Activated B cell treated with CpG ODN at 0.5 μM for 24 hours (primary cell): ENCODE data around the gene ZMYND8. TPM values are rescaled to one million over a fixed set of nuclear protein-coding genes. Genes with fewer than 3 reads are reported as not detected.

Source experiments
- ATAC-seq: fragments of 200-7000 bp; cut with Tn5 transposase; one replicate; pipeline ENCODE4 v1.10.0; 2021; ENCODE audit warnings: low read depth, mild to moderate bottlenecking, moderate library complexity
- CTCF ChIA-PET: fragments of 350-600 bp; sonication (Branson Sonifier 250); formaldehyde crosslinking; loops from one replicate; lab custom pipeline; 2021; ENCODE audit warnings: antibody characterized with exemption; lab: Charles Lee
- POLR2A ChIA-PET: fragments of 350-600 bp; sonication (Branson Sonifier 250); formaldehyde crosslinking; loops from one replicate; lab custom pipeline; 2021; ENCODE audit warnings: antibody characterized with exemption; lab: Charles Lee
- DNase-seq: peaks from one replicate; pipeline ENCODE4 v3.0.0; 2022
- H3K27ac Mint-ChIP-seq: one replicate; pipeline ENCODE4 v1.8.0; 2020; ENCODE audit warnings: mixed read lengths
- H3K27me3 Mint-ChIP-seq: one replicate; pipeline ENCODE4 v1.8.0; 2021; ENCODE audit warnings: mixed read lengths
- H3K36me3 Mint-ChIP-seq: one replicate; pipeline ENCODE4 v1.8.0; 2021; ENCODE audit warnings: low read depth, mixed read lengths
- H3K4me1 Mint-ChIP-seq: one replicate; pipeline ENCODE4 v1.8.0; 2021; ENCODE audit warnings: mixed read lengths
- H3K4me3 Mint-ChIP-seq: one replicate; pipeline ENCODE4 v1.8.0; 2020; ENCODE audit warnings: mild to moderate bottlenecking, mixed read lengths
- H3K9me3 Mint-ChIP-seq: one replicate; pipeline ENCODE4 v1.8.0; 2020; ENCODE audit warnings: mixed read lengths
- CTCF ChIP-seq: fragments of 200-600 bp; IDR thresholded peaks from one replicate; pipeline ENCODE4 v1.8.0; 2022; ENCODE audit warnings: antibody characterized with exemption, mild to moderate bottlenecking
- intact Hi-C: fragments of 100-400 bp; cut with micrococcal nuclease; formaldehyde crosslinking; loops from one replicate; pipeline ENCODE4 v1.15.1; 2024
- total RNA-seq: library from RNA; stranded (reverse); gene quantifications from 2 replicates; pipeline ENCODE4 v1.2.3, GENCODE V29; 2022

The ZMYND8 gene
- total RNA-seq, 1 donor from 2014 or later, result 42.6 TPM

DNA sequence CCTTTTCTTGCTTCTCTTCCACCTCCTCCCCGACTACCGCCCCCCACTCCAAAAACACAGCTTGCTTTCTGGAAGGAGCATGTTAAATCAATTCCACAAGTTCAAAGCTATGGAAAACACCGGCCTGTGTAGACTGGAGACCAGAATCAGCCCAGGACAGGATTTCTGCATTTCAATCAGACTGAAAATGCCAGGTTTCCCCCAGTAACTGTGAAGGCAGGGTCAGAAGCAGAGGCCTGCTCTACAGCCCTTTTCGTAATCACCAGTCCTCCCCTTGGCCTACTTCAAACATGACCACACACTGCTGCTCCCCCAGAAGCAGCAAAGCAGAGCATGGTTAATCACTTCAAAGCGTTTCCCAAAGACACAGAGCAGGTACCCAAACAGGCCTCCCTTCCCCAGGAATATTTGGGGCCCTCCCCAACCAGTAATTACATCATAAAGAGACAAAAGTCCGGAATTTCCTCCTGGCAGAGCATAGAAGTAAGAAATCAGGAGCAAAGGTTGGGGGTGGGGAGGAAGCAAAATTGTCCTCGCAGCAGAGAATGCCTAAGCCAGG is 38.4 kb downstream of the ZMYND8 start:
- peak overlapping the region; percentile 50 for H3K4me3 Mint-ChIP-seq
- POLR2A ChIA-PET, result interaction anchor here (1.4 to 2.4 kb wide), 2 partner anchors 35 to 38 kb away, joined by 3 to 7 read pairs; partner anchors contain the start of gene ZMYND8

GRCh38 chr20:47317127-47317895 is 39.2 kb downstream of the ZMYND8 start:
- peak overlapping the region; percentile 50 for H3K4me3 Mint-ChIP-seq
- peaks cover 15% of the 10 kb centered on the region for H3K36me3 Mint-ChIP-seq
- ATAC-seq (peak; percentile 70), DNase-seq (peak; percentile 18)
- no peak for TF ChIP-seq CTCF
- H3K9me3 Mint-ChIP-seq, result no peaks in the 10 kb centered on the region
- H3K27ac Mint-ChIP-seq, result peak overlapping the region; percentile 84
- POLR2A ChIA-PET, result interaction anchor here (0.7 to 2.4 kb wide), 5 partner anchors 9 to 312 kb away, joined by 3 to 7 read pairs (median 4); partner anchors contain the start of gene ZMYND8
- H3K4me1 Mint-ChIP-seq, result peaks cover 63% of the 10 kb centered on the region
- intact Hi-C loops, result no loop called here
- no peaks in the 10 kb centered on the region for H3K27me3 Mint-ChIP-seq
- CTCF ChIA-PET, result interaction anchor here (5.3 kb wide), 1 partner anchor 66 kb away, joined by 27 read pairs; no protein-coding TSS in a partner anchor

More for the DNA sequence above, 38.4 kb downstream of the ZMYND8 start:
- ATAC-seq (no peak), DNase-seq (no peak)
- no peak for TF ChIP-seq CTCF
- Mint-ChIP-seq H3K9me3 (no peaks in the 10 kb centered on the region), H3K36me3 (peaks cover 12% of the 10 kb centered on the region), H3K27me3 (no peaks in the 10 kb centered on the region), H3K4me1 (peaks cover 60% of the 10 kb centered on the region), H3K27ac (peak overlapping the region; percentile 84)
- intact Hi-C loops, result no loop called here
- CTCF ChIA-PET, result interaction anchor here (5.3 kb wide), 1 partner anchor 65 kb away, joined by 27 read pairs; no protein-coding TSS in a partner anchor

DNA sequence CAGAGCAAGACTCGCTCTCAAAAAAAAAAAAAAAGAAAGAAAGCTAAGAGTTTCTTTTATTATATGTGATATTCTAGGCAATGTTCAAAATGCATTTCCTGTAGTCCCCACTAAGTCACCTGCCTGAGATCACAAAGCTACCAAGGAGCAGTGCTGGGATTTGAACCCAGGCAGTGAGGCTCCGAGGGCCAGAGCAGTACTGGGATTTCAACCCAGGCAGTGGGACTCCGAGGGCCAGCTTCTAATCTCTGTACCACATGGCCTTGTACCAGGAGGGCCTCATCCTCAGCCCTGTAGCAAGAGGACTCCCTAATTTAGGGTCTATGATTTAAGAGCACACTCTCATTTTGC is 39.7 kb downstream of the ZMYND8 start:
- Mint-ChIP-seq H3K27ac (peak overlapping the region; percentile 84), H3K9me3 (no peaks in the 10 kb centered on the region), H3K27me3 (no peaks in the 10 kb centered on the region), H3K4me1 (peaks cover 63% of the 10 kb centered on the region), H3K36me3 (peaks cover 20% of the 10 kb centered on the region), H3K4me3 (no peak overlapping the region)
- ChIA-PET CTCF (interaction anchor here (5.3 kb wide), 1 partner anchor 67 kb away, joined by 27 read pairs; no protein-coding TSS in a partner anchor), POLR2A (interaction anchor here (0.7 to 2.4 kb wide), 4 partner anchors 10 to 312 kb away, joined by 3 to 7 read pairs (median 4); partner anchors contain the start of gene ZMYND8)
- TF ChIP-seq CTCF, result no peak
- intact Hi-C loops, result no loop called here
- ATAC-seq, result no peak
- no peak for DNase-seq

DNA sequence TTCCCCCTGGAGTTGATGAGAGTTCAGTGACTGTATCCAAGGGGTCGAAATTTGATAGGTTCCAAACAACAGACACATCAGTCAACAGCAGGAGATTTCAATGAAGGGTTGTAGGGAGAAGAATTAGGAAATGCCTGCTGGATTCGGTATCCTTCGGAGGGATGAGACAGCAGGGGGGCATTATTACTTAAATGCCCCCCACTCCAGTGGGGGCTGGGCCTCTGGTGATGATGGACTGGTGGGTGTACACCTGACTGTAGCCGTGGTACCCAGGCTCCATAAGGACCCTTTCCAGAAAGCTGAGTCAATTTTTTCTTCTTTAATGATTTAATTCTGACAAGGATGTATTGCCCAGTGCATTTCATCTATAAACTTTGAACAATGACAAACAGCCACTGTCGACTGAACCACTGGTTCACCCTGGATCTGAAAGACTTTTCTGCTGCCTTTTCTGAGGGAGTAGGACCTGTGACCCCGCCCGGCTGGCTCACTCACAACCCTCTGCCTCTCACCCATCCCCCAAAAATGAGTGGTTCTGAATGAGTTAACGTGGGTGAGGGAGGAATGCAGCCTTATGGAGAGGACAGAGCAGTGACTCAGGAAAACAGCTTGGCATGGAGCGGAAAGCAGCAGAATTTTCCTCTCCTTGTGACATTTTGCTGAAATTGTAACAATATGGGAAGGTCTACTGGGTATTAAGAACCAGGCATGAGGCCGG is 41.0 kb downstream of the ZMYND8 start:
- peaks cover 55% of the 10 kb centered on the region for H3K4me1 Mint-ChIP-seq
- DNase-seq, result no peak
- H3K27me3 Mint-ChIP-seq, result no peaks in the 10 kb centered on the region
- no peak for ATAC-seq
- peaks cover 25% of the 10 kb centered on the region for H3K36me3 Mint-ChIP-seq
- H3K4me3 Mint-ChIP-seq, result no peak overlapping the region
- H3K27ac Mint-ChIP-seq, result no peak overlapping the region
- POLR2A ChIA-PET, result interaction anchor here (0.8 to 2.4 kb wide), 2 partner anchors 41 to 68 kb away, joined by 3 to 7 read pairs; partner anchors contain the start of gene ZMYND8
- no peak for TF ChIP-seq CTCF
- CTCF ChIA-PET, result interaction anchor here (5.3 kb wide), 1 partner anchor 68 kb away, joined by 27 read pairs; no protein-coding TSS in a partner anchor
- H3K9me3 Mint-ChIP-seq, result no peaks in the 10 kb centered on the region
- intact Hi-C loops, result no loop called here
